Testis (tissue), 3 donors: ENCODE results near the gene PCP2. TPM values are rescaled to one million over a fixed set of nuclear protein-coding genes. Genes with fewer than 3 reads are reported as not detected.

Experiments
- DNase-seq: peaks from one replicate; pipeline ENCODE4 v3.0.0-alpha.2; 2019
- H3K27ac ChIP-seq, 2 donors: fragments of 200-600 bp; sonication (generic); one replicate each; pipeline ENCODE4 v1.5.1; 2019
- H3K27me3 ChIP-seq: fragments of 200-600 bp; sonication (generic); one replicate; pipeline ENCODE4 v1.5.1; 2019
- H3K36me3 ChIP-seq: fragments of 200-600 bp; sonication (generic); one replicate; pipeline ENCODE4 v1.5.1; 2017; ENCODE audit warnings: low read depth; ENCODE audit errors: missing control alignments
- H3K4me1 ChIP-seq: fragments of 200-600 bp; sonication (generic); one replicate; pipeline ENCODE4 v1.5.1; 2019
- H3K4me3 ChIP-seq, 2 donors: fragments of 200-600 bp; sonication (generic); one replicate each; pipeline ENCODE4 v1.5.1; 2017 to 2019
- H3K9me3 ChIP-seq: fragments of 200-600 bp; sonication (generic); one replicate; pipeline ENCODE4 v1.5.1; 2017
- POLR2A ChIP-seq: fragments of 450-650 bp; IDR thresholded peaks from one replicate; pipeline ENCODE4 v1.6.1; 2017; ENCODE audit warnings: antibody characterized with exemption, mild to moderate bottlenecking, moderate library complexity
- WGBS, 2 donors: methylation state at CpG; one replicate each; pipeline ENCODE4 v1.1.5; 2018; 5-methylcytosine and 5-hydroxymethylcytosine counted together
- intact Hi-C: fragments of 100-400 bp; cut with DNase I; formaldehyde crosslinking; loops from one replicate; pipeline ENCODE4 v1.15.1; 2023; ENCODE audit warnings: low total_unique reads
- polyA plus RNA-seq: library from polyadenylated mRNA; stranded (reverse); fragments of 350-450 nt; fragmentation: Illumina TruSeq; extraction: RNeasy Lipid Tissue Mini Kit (QIAGEN cat#74804); gene quantifications from one replicate; pipeline ENCODE4 v1.2.3, GENCODE V29; 2014; ENCODE audit warnings: low read depth, low replicate concordance; ENCODE audit not compliant: insufficient read depth
- total RNA-seq, 2 donors: library from RNA; depleted of rRNA; stranded (reverse); fragments of >200 nt; gene quantifications; one replicate each; pipeline ENCODE4 v1.2.3, GENCODE V29; 2016
- TF ChIP-seq, protein P1 (sequence below), 3 experiments: fragments of 450-650 bp in 2 of 3; fragments of 200-600 bp in 1 of 3; sonication (generic) in 1 of 3; IDR thresholded peaks; one replicate each; pipeline ENCODE4 v1.5.1; 2016 to 2019; ENCODE audit warnings: antibody characterized with exemption in 3 of 3, mild to moderate bottlenecking in 2 of 3, moderate library complexity in 1 of 3

Gene PCP2
- total and polyA plus RNA-seq, 3 donors from 2014 or later = 38.2 to 164 (median 130) TPM

DNA sequence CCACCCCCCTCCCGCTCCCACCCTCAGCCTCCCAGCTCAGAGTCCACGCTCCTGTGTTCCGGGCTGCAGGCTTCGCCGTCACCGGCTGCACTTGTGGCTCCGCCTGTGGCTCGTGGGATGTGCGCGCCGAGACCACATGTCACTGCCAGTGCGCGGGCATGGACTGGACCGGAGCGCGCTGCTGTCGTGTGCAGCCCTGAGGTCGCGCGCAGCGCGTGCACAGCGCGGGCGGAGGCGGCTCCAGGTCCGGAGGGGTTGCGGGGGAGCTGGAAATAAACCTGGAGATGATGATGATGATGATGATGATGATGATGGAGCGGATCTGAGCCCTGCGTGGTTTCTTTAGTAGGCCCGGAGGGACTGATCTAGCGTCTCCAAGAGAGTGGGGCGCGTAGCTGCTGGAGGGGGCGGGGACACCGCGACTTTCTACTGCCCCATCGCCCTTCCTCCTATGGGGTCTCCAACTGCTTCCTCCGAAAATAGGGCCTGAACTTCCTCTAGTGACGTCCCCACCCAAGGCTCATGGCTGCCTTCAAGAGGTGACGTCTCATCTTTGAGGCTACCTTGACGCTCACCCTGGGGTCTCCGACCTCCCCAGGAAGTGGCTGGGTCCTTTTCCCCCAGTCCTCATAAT lies 36.7 kb upstream of the PCP2 start:
- H3K4me1 ChIP-seq = no peaks in the 10 kb centered on the region
- TF ChIP-seq, protein P1, sequence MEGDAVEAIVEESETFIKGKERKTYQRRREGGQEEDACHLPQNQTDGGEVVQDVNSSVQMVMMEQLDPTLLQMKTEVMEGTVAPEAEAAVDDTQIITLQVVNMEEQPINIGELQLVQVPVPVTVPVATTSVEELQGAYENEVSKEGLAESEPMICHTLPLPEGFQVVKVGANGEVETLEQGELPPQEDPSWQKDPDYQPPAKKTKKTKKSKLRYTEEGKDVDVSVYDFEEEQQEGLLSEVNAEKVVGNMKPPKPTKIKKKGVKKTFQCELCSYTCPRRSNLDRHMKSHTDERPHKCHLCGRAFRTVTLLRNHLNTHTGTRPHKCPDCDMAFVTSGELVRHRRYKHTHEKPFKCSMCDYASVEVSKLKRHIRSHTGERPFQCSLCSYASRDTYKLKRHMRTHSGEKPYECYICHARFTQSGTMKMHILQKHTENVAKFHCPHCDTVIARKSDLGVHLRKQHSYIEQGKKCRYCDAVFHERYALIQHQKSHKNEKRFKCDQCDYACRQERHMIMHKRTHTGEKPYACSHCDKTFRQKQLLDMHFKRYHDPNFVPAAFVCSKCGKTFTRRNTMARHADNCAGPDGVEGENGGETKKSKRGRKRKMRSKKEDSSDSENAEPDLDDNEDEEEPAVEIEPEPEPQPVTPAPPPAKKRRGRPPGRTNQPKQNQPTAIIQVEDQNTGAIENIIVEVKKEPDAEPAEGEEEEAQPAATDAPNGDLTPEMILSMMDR (IDR thresholded peaks at IDR 0.05) = no peak
- peak overlapping the region; percentile 7 to 24 for H3K4me3 ChIP-seq
- H3K36me3 ChIP-seq = no peaks in the 10 kb centered on the region
- 0 to 2% methylated on average over 26 to 32 of the region's 43 CpGs for WGBS, 2 donors
- H3K27ac ChIP-seq = no peak overlapping the region
- intact Hi-C loops = loop anchor here (10.0 kb wide), 1 partner anchor 105 kb away; no protein-coding TSS in a partner anchor
- H3K9me3 ChIP-seq = no peaks in the 10 kb centered on the region
- DNase-seq = peak; percentile 26
- H3K27me3 ChIP-seq = no peaks in the 10 kb centered on the region

DNA sequence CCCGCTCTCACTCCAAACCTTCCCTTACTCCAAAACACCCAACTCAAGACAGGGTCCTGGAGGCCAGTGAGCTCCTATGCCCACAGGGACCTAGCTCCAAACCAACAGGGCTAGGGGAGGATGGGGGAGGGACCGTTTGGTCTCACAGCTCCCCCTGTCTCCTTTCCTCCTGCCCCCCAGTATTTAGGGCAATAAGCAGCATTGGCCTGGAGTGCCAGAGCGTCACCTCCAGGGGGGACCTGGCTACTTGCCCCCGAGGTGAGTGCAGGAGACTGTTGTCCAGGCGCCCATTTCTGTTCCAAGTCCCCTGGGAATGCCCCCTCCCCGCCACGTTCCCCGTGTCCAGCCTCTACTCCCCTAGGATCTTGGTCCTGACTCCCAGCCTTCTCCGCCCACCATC lies 36.1 kb upstream of the PCP2 start:
- Histone ChIP-seq H3K4me1 (no peaks in the 10 kb centered on the region), H3K27ac (no peak overlapping the region), H3K9me3 (no peaks in the 10 kb centered on the region), H3K36me3 (no peaks in the 10 kb centered on the region), H3K27me3 (no peaks in the 10 kb centered on the region), H3K4me3 (peak overlapping the region in 1 of 2 donors; percentile 7)
- WGBS, 2 donors = 14 to 22% methylated on average over 8 to 9 of the region's 9 CpGs
- TF ChIP-seq, protein P1 (IDR thresholded peaks at IDR 0.05) = no peak
- no peak for TF ChIP-seq POLR2A
- no peak for DNase-seq
- intact Hi-C loops = loop anchor here (10.0 kb wide), 1 partner anchor 105 kb away; no protein-coding TSS in a partner anchor

DNA sequence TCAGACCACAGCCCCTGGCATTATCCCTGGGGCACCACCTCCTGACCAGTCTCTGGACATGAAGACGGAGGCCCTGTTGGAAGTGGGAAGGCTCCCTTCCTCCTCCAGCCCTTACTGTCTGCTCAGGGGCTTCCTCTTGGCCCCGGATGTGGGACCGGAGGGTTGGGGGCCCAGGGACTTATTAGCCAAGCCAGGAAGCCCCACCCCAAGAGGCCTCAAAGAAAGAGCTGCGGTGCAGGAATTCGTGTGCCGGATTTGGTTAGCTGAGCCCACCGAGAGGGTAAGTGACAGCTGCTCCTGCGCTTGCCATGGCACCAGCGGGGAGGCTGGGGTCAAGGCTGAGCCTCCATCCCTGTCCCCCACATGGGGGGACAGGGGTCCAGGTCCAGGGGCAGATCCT lies 35.3 kb upstream of the PCP2 start, which contains the start of gene RETN:
Gene RETN, plus strand, starts transcription at position 208 of the 400 bp plus-strand sequence. CDS start 278 bp downstream, outside the sequence.
- TF ChIP-seq POLR2A = no peak
- TF ChIP-seq, protein P1 (IDR thresholded peaks at IDR 0.05) = no peak
- Histone ChIP-seq H3K36me3 (no peaks in the 10 kb centered on the region), H3K9me3 (no peaks in the 10 kb centered on the region), H3K4me1 (no peaks in the 10 kb centered on the region), H3K27ac (no peak within 1 kb of the TSS), H3K4me3 (peak within 1 kb of the TSS in 1 of 2 donors; percentile 7), H3K27me3 (no peaks in the 10 kb centered on the region)
- 76 to 80% methylated on average over 2 to 9 of the region's 9 CpGs for WGBS, 2 donors
- intact Hi-C loops = no loop called here
- no peak for DNase-seq

DNA sequence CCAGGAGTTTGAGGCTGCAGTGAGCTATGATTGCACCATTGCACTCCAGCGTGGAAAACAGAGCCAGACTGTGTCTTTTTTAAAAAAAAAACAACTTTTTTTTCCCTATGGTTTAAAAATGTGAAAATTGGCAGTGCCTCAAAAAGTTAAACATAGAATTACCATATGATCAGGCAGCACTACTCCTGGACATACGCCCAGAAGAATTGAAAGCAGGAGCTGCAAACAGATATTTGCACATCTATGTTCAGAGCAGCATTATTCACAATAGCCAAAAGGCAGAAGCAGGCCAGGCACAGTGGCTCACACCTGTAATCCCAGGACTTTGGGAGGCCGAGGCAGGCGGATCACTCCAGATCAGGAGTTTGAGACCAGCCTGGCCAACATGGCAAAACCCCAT lies 31.6 kb upstream of the PCP2 start:
- 53 to 58% methylated on average over 4 of the region's 4 CpGs for WGBS, 2 donors
- no peak for DNase-seq
- Histone ChIP-seq H3K4me3 (no peak overlapping the region), H3K27ac (no peak overlapping the region), H3K9me3 (no peaks in the 10 kb centered on the region), H3K4me1 (no peaks in the 10 kb centered on the region), H3K27me3 (no peaks in the 10 kb centered on the region), H3K36me3 (no peaks in the 10 kb centered on the region)
- TF ChIP-seq, protein P1 (IDR thresholded peaks at IDR 0.05) = no peak
- TF ChIP-seq POLR2A = no peak
- intact Hi-C loops = no loop called here

DNA sequence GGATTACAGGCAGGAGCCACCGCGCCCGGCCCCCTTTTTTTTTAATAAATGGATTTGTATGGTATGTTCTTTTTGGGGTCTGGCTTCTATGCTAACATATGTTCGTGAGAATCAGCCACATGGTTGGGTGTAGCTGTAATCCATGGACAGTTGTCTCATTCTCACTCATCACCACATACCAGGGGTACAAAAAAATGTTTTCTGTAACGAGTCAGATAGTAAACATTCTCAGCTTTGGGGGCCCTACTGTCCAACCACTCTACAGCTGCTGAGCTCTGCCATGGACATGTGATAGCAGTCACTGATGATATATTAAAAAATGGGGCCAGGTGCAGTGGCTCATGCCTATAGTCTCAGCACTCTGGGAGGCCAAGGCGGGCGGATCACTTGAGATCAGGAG lies 30.2 kb upstream of the PCP2 start:
- H3K27me3 ChIP-seq = no peaks in the 10 kb centered on the region
- intact Hi-C loops = no loop called here
- H3K4me1 ChIP-seq = no peaks in the 10 kb centered on the region
- TF ChIP-seq POLR2A = no peak
- TF ChIP-seq, protein P1 (IDR thresholded peaks at IDR 0.05) = no peak
- no peak overlapping the region for H3K4me3 ChIP-seq
- H3K27ac ChIP-seq = no peak overlapping the region
- no peaks in the 10 kb centered on the region for H3K36me3 ChIP-seq
- WGBS, 2 donors = 79 to 81% methylated on average over 7 of the region's 7 CpGs
- DNase-seq = no peak
- no peaks in the 10 kb centered on the region for H3K9me3 ChIP-seq
